A673 (cell line): ENCODE results near the gene FAM168A.

Experiments used
- EZH2 ChIP-seq: fragments of 200-600 bp; sonication (generic); IDR thresholded peaks from 2 replicates; pipeline ENCODE4 v1.6.1; 2017; ENCODE audit warnings: borderline replicate concordance, low read depth, mild to moderate bottlenecking, mixed read lengths, antibody characterized with exemption, low read length; ENCODE audit not compliant: poor library complexity, severe bottlenecking
- TF ChIP-seq, protein P1 (sequence below): fragments of 300-800, 200-600 bp; sonication (generic); conservative IDR thresholded peaks from 2 replicates; pipeline ENCODE4 v1.5.1; 2017; ENCODE audit warnings: low read depth, mild to moderate bottlenecking, antibody characterized with exemption, low read length, moderate library complexity, mixed read lengths

DNA sequence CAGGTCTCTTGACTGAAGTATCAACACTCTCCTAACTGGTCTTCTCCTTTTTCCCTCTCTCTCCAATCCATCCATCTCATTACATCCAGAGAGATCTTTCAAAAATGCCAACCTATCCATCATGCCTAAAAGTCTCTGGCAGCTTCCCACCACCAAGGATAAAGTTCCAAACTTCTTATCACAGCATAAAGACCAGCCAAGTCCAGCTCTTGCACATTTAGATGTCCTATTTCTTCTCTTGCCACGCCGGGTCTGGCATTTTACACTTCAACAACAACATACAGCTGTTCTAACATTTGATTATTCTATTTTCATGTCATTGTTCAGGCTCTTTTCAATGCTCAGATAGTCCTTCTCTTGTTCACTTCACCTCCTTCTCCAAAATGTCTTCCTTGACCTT lies 151.1 kb downstream of the FAM168A start:
- TF ChIP-seq, protein P1, sequence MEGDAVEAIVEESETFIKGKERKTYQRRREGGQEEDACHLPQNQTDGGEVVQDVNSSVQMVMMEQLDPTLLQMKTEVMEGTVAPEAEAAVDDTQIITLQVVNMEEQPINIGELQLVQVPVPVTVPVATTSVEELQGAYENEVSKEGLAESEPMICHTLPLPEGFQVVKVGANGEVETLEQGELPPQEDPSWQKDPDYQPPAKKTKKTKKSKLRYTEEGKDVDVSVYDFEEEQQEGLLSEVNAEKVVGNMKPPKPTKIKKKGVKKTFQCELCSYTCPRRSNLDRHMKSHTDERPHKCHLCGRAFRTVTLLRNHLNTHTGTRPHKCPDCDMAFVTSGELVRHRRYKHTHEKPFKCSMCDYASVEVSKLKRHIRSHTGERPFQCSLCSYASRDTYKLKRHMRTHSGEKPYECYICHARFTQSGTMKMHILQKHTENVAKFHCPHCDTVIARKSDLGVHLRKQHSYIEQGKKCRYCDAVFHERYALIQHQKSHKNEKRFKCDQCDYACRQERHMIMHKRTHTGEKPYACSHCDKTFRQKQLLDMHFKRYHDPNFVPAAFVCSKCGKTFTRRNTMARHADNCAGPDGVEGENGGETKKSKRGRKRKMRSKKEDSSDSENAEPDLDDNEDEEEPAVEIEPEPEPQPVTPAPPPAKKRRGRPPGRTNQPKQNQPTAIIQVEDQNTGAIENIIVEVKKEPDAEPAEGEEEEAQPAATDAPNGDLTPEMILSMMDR = no peak
- TF ChIP-seq EZH2 = no peak
